RWPE2 (cell line): ENCODE results near the gene MRPS35.

Source experiments
- ATAC-seq: fragments of 200-7000 bp; cut with Tn5 transposase; 3 replicates; pipeline ENCODE4 v1.9.1; 2021; ENCODE audit warnings: low read depth
- DNase-seq: peaks from one replicate; pipeline ENCODE4 v3.0.0-alpha.2; 2020; ENCODE audit warnings: low spot score
- H3K27ac ChIP-seq: fragments of 450-650 bp; 2 replicates; pipeline ENCODE4 v1.5.1; 2017; ENCODE audit warnings: mild to moderate bottlenecking; ENCODE audit not compliant: poor library complexity, severe bottlenecking
- H3K27me3 ChIP-seq: fragments of 250-450 bp; sonication (Bioruptor Pico); 2 replicates; pipeline ENCODE4 v1.5.1; 2021; ENCODE audit warnings: mild to moderate bottlenecking, moderate library complexity; ENCODE audit not compliant: insufficient read depth, poor library complexity, severe bottlenecking
- H3K36me3 ChIP-seq: fragments of 250-450 bp; sonication (Bioruptor Pico); 2 replicates; pipeline ENCODE4 v1.5.1; 2020; ENCODE audit warnings: low read depth, mild to moderate bottlenecking, moderate library complexity
- H3K4me1 ChIP-seq: fragments of 250-450 bp; sonication (Bioruptor Pico); 2 replicates; pipeline ENCODE4 v1.5.1; 2021; ENCODE audit warnings: mild to moderate bottlenecking, moderate library complexity; ENCODE audit not compliant: insufficient read depth, poor library complexity, severe bottlenecking
- H3K4me3 ChIP-seq: fragments of 250-450 bp; sonication (Bioruptor Pico); 2 replicates; pipeline ENCODE4 v1.5.1; 2021; ENCODE audit warnings: mild to moderate bottlenecking, moderate library complexity; ENCODE audit not compliant: severe bottlenecking
- H3K9me3 ChIP-seq: fragments of 250-450 bp; sonication (Bioruptor Pico); 2 replicates; pipeline ENCODE4 v1.5.1; 2021; ENCODE audit warnings: mild to moderate bottlenecking, moderate library complexity; ENCODE audit not compliant: severe bottlenecking
- TF ChIP-seq, protein P1 (sequence below): fragments of 450-650 bp; IDR thresholded peaks from one replicate; pipeline ENCODE4 v1.5.1; 2017; ENCODE audit warnings: mild to moderate bottlenecking, moderate library complexity; ENCODE audit not compliant: poor library complexity, severe bottlenecking

The MRPS35 gene

DNA sequence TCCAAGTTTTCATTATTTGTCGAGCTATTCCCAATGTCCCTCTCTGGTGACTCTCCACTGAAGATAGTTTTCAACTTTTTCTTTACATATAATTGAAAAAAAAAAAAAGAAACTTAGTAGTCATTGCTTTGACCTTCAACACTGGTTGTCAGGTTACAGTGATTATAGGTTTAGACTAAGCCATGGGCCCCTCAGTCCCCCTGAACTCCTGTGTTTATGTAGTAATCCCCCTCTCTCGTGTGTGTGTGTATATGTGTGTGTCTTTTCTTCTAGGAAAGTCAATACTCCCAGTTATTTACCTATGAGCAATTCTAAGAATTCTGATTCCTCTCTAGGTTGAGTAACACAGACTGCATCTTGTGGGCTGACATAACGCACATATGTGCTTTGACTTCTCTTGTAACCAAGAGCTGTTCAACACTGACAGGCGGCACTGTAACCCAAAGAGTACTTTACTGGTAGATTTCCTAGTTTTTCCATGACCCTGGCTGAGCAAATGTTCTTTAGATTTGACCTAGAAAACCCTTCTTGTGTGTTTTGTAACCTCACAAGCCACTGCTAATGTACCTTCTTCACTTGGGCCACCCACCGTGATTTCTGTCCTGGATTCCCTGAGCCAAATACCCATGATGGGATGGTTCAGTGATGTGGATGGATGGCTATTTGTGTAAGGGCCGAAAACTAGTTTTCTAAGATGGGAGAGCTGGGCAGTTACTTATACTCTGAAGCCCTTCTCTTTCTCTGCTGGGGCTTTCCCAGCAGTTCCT, 84.4 kb downstream of the MRPS35 start:
- TF ChIP-seq, protein P1, sequence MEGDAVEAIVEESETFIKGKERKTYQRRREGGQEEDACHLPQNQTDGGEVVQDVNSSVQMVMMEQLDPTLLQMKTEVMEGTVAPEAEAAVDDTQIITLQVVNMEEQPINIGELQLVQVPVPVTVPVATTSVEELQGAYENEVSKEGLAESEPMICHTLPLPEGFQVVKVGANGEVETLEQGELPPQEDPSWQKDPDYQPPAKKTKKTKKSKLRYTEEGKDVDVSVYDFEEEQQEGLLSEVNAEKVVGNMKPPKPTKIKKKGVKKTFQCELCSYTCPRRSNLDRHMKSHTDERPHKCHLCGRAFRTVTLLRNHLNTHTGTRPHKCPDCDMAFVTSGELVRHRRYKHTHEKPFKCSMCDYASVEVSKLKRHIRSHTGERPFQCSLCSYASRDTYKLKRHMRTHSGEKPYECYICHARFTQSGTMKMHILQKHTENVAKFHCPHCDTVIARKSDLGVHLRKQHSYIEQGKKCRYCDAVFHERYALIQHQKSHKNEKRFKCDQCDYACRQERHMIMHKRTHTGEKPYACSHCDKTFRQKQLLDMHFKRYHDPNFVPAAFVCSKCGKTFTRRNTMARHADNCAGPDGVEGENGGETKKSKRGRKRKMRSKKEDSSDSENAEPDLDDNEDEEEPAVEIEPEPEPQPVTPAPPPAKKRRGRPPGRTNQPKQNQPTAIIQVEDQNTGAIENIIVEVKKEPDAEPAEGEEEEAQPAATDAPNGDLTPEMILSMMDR: no peak
- Histone ChIP-seq H3K27ac (no peak overlapping the region), H3K4me1 (no peaks in the 10 kb centered on the region), H3K9me3 (no peaks in the 10 kb centered on the region), H3K27me3 (no peaks in the 10 kb centered on the region), H3K4me3 (no peak overlapping the region), H3K36me3 (peaks cover 12% of the 10 kb centered on the region)
- no peak for ATAC-seq
- DNase-seq: no peak

- Histone ChIP-seq H3K9me3 (no peaks in the 10 kb centered on the region), H3K4me1 (no peaks in the 10 kb centered on the region), H3K27me3 (no peaks in the 10 kb centered on the region), H3K36me3 (peaks cover 12% of the 10 kb centered on the region), H3K4me3 (no peak overlapping the region), H3K27ac (no peak overlapping the region)
- TF ChIP-seq, protein P1: no peak
- DNase-seq (no peak), ATAC-seq (no peak)
Measured at GRCh38 chr12:27796128-27796527, 85.5 kb downstream of the MRPS35 start.

DNA sequence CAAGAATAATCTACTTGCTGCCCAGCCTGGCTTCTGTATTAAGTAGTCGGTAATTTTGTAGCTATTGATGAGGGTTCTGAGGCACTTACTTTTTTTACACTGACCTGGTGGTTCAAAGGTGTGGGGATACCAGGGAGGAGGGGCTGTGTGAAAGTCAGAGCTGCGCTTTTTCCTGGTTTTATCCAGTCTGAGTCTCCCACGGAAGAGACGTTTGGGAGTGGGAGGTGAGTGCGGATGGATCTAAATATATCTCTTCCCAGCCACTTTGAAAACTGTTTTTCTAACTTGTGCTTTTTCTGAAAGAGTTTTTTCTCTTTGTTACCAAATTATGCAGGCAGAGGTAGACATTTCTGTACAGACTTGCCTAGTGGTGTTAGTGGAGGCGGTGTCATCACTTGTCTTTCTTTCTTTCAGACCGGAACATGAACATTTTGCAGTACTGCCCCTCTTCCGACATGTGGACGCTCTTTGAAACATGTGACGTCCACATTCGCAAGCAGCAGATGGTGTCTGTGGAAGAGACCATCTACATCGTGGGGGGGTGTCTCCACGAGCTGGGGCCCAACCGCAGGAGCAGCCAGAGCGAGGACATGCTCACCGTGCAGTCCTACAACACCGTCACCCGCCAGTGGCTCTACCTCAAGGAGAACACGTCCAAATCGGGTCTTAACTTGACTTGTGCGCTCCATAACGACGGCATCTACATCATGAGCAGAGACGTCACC, 86.8 kb downstream of the MRPS35 start:
- no peak overlapping the region for H3K27ac ChIP-seq
- DNase-seq: no peak
- ATAC-seq: no peak
- H3K27me3 ChIP-seq: no peaks in the 10 kb centered on the region
- no peaks in the 10 kb centered on the region for H3K4me1 ChIP-seq
- no peak overlapping the region for H3K4me3 ChIP-seq
- TF ChIP-seq, protein P1: no peak
- peaks cover 12% of the 10 kb centered on the region for H3K36me3 ChIP-seq
- H3K9me3 ChIP-seq: no peaks in the 10 kb centered on the region

- no peaks in the 10 kb centered on the region for H3K4me1 ChIP-seq
- ATAC-seq: no peak
- peaks cover 12% of the 10 kb centered on the region for H3K36me3 ChIP-seq
- no peaks in the 10 kb centered on the region for H3K27me3 ChIP-seq
- no peak for DNase-seq
- no peaks in the 10 kb centered on the region for H3K9me3 ChIP-seq
- H3K4me3 ChIP-seq: no peak overlapping the region
- TF ChIP-seq, protein P1: no peak
- H3K27ac ChIP-seq: no peak overlapping the region
Measured at GRCh38 chr12:27800819-27801218, 90.2 kb downstream of the MRPS35 start.

- Histone ChIP-seq H3K9me3 (no peaks in the 10 kb centered on the region), H3K36me3 (peaks cover 12% of the 10 kb centered on the region)
- TF ChIP-seq, protein P1: no peak
Measured at GRCh38 chr12:27801630-27802029, 91.0 kb downstream of the MRPS35 start.

More at GRCh38 chr12:27801630-27802029, 91.0 kb downstream of the MRPS35 start:
- no peaks in the 10 kb centered on the region for H3K4me1 ChIP-seq
- H3K27ac ChIP-seq: no peak overlapping the region
- no peak for ATAC-seq
- H3K27me3 ChIP-seq: no peaks in the 10 kb centered on the region
- no peak for DNase-seq
- H3K4me3 ChIP-seq: no peak overlapping the region
